K562 (cell line): ENCODE data around the gene MRPL22. TPM values are rescaled to one million over a fixed set of nuclear protein-coding genes. Genes with fewer than 3 reads are reported as not detected.

Source experiments
- ARNT ChIP-seq, 2 experiments: fragments of 450-650 bp; IDR thresholded peaks; 2 replicates each; pipeline ENCODE4 v1.6.1; 2016; ENCODE audit warnings: mild to moderate bottlenecking in 1 of 2
- FOXA3 ChIP-seq, 2 experiments: fragments of 450-650 bp in 1 of 2; sonication (generic) in 1 of 2; formaldehyde crosslinking; IDR thresholded peaks in 1 of 2; conservative IDR thresholded peaks in 1 of 2; 2 replicates each; pipeline versions ENCODE4 v1.4.0 to v1.8.0; 2020 to 2022; ENCODE audit warnings: mild to moderate bottlenecking in 2 of 2, missing genetic modification reagents in 1 of 2
- GTF2E2 ChIP-seq: fragments of 200-800 bp; sonication (Bioruptor generic); IDR thresholded peaks from 2 replicates; pipeline ENCODE4 v1.6.1; 2016; ENCODE audit warnings: missing genetic modification characterization, missing compliant biosample characterization
- NFE2 ChIP-seq: IDR thresholded peaks from 2 replicates; pipeline ENCODE4 v1.6.1; 2014; ENCODE audit warnings: antibody characterized with exemption, low read depth
- NFRKB ChIP-seq: fragments of 450-650 bp; IDR thresholded peaks from 2 replicates; pipeline ENCODE4 v1.6.1; 2016; ENCODE audit warnings: low read depth
- SMAD3 ChIP-seq: fragments of 450-650 bp; formaldehyde crosslinking; conservative IDR thresholded peaks from 2 replicates; pipeline ENCODE4 v1.4.0; 2020; ENCODE audit warnings: mild to moderate bottlenecking
- SMC3 ChIP-seq: conservative IDR thresholded peaks from 2 replicates; pipeline ENCODE4 v1.6.1; 2011; ENCODE audit warnings: low read depth, low read length, improper control_type of control experiment; ENCODE audit not compliant: insufficient read depth
- polyA plus RNA-seq, 8 experiments: library from polyadenylated mRNA; depleted of rRNA in 4 of 8; stranded (reverse) in 5 of 8; unstranded in 3 of 8; fragments of >200 nt; fragmentation: Nextera tagmentation in 2 of 8; fragmentation: Illumina TruSeq in 1 of 8; extraction: Ambion mirVana in 2 of 8; extraction: Trizol in 1 of 8; gene quantifications; 2 replicates each; pipeline versions ENCODE4 v1.2.1 to v1.2.3, GENCODE V29; 2011 to 2014; ENCODE audit warnings: inconsistent platforms in 1 of 8, missing spikeins in 1 of 8
- total RNA-seq, 7 experiments: library from RNA; depleted of rRNA in 6 of 7; stranded (reverse); fragments of >200 nt in 6 of 7; fragmentation: Illumina TruSeq in 2 of 7; extraction: Trizol in 2 of 7; gene quantifications; 2 replicates each; pipeline versions ENCODE4 v1.2.1 to v1.2.3, GENCODE V29; 2011 to 2021; ENCODE audit warnings: low replicate concordance in 1 of 7
- TF ChIP-seq, protein P1 (sequence below): sonication (generic); formaldehyde crosslinking; IDR thresholded peaks from 2 replicates; pipeline ENCODE4 v1.8.1; 2023; ENCODE audit warnings: mild to moderate bottlenecking, missing genetic modification reagents
- TF ChIP-seq, protein P2 (sequence below): fragments of 250-450 bp; sonication (Bioruptor Pico); IDR thresholded peaks from 2 replicates; pipeline ENCODE4 v1.5.0; 2021
- TF ChIP-seq, protein P3 (sequence below): fragments of 450-650 bp; IDR thresholded peaks from one replicate; pipeline ENCODE4 v1.6.1; 2018; ENCODE audit warnings: mild to moderate bottlenecking, moderate library complexity; ENCODE audit not compliant: partially characterized antibody
- TF ChIP-seq, protein P4 (sequence below): fragments of 450-650 bp; IDR thresholded peaks from 2 replicates; pipeline ENCODE4 v1.6.1; 2016; ENCODE audit warnings: mild to moderate bottlenecking, moderate library complexity
- TF ChIP-seq, protein P5 (sequence below): sonication (generic); formaldehyde crosslinking; IDR thresholded peaks from 2 replicates; pipeline ENCODE4 v1.9.0; 2022; ENCODE audit warnings: mild to moderate bottlenecking, missing genetic modification reagents

MRPL22 gene
- total and polyA plus RNA-seq, 9 of the 15 experiments (the other 6 are each of a cell fraction or from before 2014, with no cell fraction given) = 41.1 to 424 (median 102) TPM

DNA sequence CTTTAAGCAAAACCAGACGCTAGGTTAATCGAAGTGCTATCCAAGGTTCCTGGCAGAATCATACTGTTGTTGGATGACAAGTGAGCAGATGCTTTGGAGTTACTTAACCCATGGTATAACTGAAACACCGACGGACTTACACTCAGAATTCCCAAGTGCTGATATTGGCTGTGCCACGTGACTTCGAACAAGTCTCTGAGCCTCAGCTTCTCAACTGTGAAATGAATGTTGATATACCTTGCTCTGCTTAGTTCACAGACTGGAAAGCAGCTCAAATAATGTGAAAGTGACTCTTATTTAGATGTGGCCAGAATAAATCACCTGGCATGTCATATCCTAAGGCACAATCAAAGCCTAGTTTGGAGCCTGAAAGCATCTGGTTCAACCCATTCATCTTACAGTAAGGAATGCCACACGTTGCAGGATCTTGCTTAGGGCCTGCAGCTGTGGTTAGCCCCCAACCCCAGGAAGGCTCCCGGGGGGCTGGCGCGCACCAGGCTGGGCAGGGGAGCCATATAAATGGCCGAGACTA is 3.6 kb upstream of the MRPL22 start (continued):
- TF ChIP-seq, protein P1, sequence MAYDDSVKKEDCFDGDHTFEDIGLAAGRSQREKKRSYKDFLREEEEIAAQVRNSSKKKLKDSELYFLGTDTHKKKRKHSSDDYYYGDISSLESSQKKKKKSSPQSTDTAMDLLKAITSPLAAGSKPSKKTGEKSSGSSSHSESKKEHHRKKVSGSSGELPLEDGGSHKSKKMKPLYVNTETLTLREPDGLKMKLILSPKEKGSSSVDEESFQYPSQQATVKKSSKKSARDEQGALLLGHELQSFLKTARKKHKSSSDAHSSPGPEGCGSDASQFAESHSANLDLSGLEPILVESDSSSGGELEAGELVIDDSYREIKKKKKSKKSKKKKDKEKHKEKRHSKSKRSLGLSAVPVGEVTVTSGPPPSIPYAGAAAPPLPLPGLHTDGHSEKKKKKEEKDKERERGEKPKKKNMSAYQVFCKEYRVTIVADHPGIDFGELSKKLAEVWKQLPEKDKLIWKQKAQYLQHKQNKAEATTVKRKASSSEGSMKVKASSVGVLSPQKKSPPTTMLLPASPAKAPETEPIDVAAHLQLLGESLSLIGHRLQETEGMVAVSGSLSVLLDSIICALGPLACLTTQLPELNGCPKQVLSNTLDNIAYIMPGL (CRISPR knock-in tag) = no peak
- no peak for TF ChIP-seq NFRKB
- TF ChIP-seq SMAD3 (CRISPR knock-in tag) = no peak
- TF ChIP-seq, protein P2, sequence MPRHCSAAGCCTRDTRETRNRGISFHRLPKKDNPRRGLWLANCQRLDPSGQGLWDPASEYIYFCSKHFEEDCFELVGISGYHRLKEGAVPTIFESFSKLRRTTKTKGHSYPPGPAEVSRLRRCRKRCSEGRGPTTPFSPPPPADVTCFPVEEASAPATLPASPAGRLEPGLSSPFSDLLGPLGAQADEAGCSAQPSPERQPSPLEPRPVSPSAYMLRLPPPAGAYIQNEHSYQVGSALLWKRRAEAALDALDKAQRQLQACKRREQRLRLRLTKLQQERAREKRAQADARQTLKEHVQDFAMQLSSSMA (CRISPR knock-in tag) = no peak
- TF ChIP-seq, protein P3, sequence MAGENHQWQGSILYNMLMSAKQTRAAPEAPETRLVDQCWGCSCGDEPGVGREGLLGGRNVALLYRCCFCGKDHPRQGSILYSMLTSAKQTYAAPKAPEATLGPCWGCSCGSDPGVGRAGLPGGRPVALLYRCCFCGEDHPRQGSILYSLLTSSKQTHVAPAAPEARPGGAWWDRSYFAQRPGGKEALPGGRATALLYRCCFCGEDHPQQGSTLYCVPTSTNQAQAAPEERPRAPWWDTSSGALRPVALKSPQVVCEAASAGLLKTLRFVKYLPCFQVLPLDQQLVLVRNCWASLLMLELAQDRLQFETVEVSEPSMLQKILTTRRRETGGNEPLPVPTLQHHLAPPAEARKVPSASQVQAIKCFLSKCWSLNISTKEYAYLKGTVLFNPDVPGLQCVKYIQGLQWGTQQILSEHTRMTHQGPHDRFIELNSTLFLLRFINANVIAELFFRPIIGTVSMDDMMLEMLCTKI = no peak
- TF ChIP-seq, protein P4, sequence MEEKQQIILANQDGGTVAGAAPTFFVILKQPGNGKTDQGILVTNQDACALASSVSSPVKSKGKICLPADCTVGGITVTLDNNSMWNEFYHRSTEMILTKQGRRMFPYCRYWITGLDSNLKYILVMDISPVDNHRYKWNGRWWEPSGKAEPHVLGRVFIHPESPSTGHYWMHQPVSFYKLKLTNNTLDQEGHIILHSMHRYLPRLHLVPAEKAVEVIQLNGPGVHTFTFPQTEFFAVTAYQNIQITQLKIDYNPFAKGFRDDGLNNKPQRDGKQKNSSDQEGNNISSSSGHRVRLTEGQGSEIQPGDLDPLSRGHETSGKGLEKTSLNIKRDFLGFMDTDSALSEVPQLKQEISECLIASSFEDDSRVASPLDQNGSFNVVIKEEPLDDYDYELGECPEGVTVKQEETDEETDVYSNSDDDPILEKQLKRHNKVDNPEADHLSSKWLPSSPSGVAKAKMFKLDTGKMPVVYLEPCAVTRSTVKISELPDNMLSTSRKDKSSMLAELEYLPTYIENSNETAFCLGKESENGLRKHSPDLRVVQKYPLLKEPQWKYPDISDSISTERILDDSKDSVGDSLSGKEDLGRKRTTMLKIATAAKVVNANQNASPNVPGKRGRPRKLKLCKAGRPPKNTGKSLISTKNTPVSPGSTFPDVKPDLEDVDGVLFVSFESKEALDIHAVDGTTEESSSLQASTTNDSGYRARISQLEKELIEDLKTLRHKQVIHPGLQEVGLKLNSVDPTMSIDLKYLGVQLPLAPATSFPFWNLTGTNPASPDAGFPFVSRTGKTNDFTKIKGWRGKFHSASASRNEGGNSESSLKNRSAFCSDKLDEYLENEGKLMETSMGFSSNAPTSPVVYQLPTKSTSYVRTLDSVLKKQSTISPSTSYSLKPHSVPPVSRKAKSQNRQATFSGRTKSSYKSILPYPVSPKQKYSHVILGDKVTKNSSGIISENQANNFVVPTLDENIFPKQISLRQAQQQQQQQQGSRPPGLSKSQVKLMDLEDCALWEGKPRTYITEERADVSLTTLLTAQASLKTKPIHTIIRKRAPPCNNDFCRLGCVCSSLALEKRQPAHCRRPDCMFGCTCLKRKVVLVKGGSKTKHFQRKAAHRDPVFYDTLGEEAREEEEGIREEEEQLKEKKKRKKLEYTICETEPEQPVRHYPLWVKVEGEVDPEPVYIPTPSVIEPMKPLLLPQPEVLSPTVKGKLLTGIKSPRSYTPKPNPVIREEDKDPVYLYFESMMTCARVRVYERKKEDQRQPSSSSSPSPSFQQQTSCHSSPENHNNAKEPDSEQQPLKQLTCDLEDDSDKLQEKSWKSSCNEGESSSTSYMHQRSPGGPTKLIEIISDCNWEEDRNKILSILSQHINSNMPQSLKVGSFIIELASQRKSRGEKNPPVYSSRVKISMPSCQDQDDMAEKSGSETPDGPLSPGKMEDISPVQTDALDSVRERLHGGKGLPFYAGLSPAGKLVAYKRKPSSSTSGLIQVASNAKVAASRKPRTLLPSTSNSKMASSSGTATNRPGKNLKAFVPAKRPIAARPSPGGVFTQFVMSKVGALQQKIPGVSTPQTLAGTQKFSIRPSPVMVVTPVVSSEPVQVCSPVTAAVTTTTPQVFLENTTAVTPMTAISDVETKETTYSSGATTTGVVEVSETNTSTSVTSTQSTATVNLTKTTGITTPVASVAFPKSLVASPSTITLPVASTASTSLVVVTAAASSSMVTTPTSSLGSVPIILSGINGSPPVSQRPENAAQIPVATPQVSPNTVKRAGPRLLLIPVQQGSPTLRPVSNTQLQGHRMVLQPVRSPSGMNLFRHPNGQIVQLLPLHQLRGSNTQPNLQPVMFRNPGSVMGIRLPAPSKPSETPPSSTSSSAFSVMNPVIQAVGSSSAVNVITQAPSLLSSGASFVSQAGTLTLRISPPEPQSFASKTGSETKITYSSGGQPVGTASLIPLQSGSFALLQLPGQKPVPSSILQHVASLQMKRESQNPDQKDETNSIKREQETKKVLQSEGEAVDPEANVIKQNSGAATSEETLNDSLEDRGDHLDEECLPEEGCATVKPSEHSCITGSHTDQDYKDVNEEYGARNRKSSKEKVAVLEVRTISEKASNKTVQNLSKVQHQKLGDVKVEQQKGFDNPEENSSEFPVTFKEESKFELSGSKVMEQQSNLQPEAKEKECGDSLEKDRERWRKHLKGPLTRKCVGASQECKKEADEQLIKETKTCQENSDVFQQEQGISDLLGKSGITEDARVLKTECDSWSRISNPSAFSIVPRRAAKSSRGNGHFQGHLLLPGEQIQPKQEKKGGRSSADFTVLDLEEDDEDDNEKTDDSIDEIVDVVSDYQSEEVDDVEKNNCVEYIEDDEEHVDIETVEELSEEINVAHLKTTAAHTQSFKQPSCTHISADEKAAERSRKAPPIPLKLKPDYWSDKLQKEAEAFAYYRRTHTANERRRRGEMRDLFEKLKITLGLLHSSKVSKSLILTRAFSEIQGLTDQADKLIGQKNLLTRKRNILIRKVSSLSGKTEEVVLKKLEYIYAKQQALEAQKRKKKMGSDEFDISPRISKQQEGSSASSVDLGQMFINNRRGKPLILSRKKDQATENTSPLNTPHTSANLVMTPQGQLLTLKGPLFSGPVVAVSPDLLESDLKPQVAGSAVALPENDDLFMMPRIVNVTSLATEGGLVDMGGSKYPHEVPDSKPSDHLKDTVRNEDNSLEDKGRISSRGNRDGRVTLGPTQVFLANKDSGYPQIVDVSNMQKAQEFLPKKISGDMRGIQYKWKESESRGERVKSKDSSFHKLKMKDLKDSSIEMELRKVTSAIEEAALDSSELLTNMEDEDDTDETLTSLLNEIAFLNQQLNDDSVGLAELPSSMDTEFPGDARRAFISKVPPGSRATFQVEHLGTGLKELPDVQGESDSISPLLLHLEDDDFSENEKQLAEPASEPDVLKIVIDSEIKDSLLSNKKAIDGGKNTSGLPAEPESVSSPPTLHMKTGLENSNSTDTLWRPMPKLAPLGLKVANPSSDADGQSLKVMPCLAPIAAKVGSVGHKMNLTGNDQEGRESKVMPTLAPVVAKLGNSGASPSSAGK = no peak
- no peak for TF ChIP-seq FOXA3 (CRISPR knock-in tag; conservative IDR thresholded peaks at IDR 0.05 in 1 of 2, IDR thresholded peaks at IDR 0.05 in 1 of 2)
- TF ChIP-seq SMC3 = no peak
- no peak for TF ChIP-seq ARNT (IDR thresholded peaks at IDR 0.05)
- no peak for TF ChIP-seq GTF2E2 (tag)
- no peak for TF ChIP-seq NFE2
- TF ChIP-seq, protein P5, sequence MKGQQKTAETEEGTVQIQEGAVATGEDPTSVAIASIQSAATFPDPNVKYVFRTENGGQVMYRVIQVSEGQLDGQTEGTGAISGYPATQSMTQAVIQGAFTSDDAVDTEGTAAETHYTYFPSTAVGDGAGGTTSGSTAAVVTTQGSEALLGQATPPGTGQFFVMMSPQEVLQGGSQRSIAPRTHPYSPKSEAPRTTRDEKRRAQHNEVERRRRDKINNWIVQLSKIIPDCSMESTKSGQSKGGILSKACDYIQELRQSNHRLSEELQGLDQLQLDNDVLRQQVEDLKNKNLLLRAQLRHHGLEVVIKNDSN (CRISPR knock-in tag) = peak; percentile 70
